Tibial nerve (tissue), 4 donors: ENCODE results near the gene GPI.

Experiments
- EP300 ChIP-seq, 2 donors: sonication (generic); formaldehyde crosslinking; IDR thresholded peaks; one replicate each; pipeline ENCODE4 v1.6.1; 2017; ENCODE audit warnings: antibody characterized with exemption in 2 of 2, mild to moderate bottlenecking in 1 of 2
- TF ChIP-seq, protein P1 (sequence below), 5 experiments: fragments of 200-600 bp in 3 of 5; fragments of 450-650 bp in 2 of 5; sonication (generic) in 3 of 5; IDR thresholded peaks; one replicate each; pipeline ENCODE4 v1.5.1; 2016 to 2019; ENCODE audit warnings: antibody characterized with exemption in 5 of 5, mild to moderate bottlenecking in 3 of 5, moderate library complexity in 2 of 5

DNA sequence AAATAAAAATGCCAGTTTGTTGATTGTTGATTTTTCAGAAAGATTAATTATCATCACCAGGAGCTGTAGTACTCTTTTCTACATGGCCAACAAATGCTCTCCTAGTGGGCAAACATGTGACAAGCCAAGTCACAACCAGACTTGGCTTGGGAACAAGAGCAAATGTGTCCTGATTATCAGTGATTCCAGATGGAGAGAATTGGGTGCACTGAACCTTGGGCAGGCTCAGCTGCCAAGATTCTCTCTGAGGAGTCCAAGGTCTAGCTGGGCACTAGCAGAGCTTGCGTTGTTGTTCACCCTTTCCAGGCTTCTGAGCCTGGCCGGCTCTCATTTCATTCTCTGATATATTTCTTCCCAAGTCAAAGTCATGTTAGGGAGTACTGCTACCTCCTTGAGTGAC, 27.3 kb upstream of the GPI start:
- TF ChIP-seq, protein P1, sequence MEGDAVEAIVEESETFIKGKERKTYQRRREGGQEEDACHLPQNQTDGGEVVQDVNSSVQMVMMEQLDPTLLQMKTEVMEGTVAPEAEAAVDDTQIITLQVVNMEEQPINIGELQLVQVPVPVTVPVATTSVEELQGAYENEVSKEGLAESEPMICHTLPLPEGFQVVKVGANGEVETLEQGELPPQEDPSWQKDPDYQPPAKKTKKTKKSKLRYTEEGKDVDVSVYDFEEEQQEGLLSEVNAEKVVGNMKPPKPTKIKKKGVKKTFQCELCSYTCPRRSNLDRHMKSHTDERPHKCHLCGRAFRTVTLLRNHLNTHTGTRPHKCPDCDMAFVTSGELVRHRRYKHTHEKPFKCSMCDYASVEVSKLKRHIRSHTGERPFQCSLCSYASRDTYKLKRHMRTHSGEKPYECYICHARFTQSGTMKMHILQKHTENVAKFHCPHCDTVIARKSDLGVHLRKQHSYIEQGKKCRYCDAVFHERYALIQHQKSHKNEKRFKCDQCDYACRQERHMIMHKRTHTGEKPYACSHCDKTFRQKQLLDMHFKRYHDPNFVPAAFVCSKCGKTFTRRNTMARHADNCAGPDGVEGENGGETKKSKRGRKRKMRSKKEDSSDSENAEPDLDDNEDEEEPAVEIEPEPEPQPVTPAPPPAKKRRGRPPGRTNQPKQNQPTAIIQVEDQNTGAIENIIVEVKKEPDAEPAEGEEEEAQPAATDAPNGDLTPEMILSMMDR (IDR thresholded peaks at IDR 0.05), result no peak
- no peak for TF ChIP-seq EP300 (IDR thresholded peaks at IDR 0.05)
